ENCODE results near the gene PLCL2.

Gene PLCL2

DNA sequence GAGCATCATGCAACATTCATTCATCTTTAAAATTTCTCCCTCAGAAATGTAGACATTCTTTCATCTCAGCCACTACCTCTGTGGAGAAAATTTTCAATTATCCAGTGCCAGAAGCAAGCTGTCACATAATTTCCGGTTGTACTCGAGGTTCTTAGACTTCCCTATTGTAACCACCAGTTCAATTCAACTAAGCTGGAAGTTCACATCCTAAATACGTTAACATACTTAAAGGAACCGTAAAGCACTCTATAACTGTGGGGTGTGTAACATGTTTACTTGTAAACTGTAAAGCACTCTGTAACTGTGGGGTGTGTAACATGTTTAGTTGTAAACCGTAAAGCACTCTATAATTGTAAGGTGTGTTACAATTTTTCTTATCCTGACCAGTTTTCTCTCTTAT lies 150.3 kb downstream of the PLCL2 start:
- no peaks in the 10 kb centered on the region for H3K9me3 ChIP-seq (ENCODE audit: control insufficient read depth in 2 of 2, low read length in 2 of 2)
- H3K27me3 ChIP-seq (ENCODE audit: control insufficient read depth in 2 of 2, insufficient read depth in 2 of 2, low read length in 2 of 2), result no peaks in the 10 kb centered on the region
- peaks cover 0 to 8% of the 10 kb centered on the region in 2 donors for H3K4me1 ChIP-seq (ENCODE audit: control insufficient read depth in 2 of 2, insufficient read depth in 2 of 2, low read length in 2 of 2)
- H3K27ac ChIP-seq (ENCODE audit: low read depth in 2 of 2, low read length in 2 of 2), result peak overlapping the region; percentile 5 to 26
- no peak overlapping the region for H3K4me3 ChIP-seq (ENCODE audit: low read length in 2 of 2)
- H3K9ac ChIP-seq (ENCODE audit: low read depth in 1 of 2, low read length in 2 of 2), result no peak overlapping the region
- H3K36me3 ChIP-seq (ENCODE audit: control insufficient read depth in 2 of 2, insufficient read depth in 2 of 2, low read length in 2 of 2), result no peaks in the 10 kb centered on the region

DNA sequence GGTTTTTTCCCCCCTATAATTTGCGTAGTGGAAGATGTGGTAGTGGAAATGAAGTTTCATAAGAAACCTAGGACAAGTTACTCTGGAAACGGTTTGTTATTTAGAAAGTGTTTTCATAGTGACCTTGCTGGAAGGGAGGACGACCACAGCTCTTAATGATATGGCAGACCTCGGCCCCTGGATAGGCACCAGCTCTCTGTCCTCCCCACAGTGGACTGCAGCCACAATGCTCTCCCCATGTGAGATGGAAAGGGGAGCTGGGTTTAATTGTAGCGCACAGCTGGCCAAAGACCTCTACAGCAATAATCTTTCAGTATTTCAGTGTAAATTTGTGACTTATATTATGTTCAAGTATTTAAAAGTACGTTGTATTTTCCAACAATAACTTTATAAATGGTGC lies 151.2 kb downstream of the PLCL2 start:
- Histone ChIP-seq H3K4me1 (ENCODE audit: control insufficient read depth in 2 of 2, insufficient read depth in 2 of 2, low read length in 2 of 2) (peaks cover 0 to 12% of the 10 kb centered on the region in 2 donors), H3K27me3 (ENCODE audit: control insufficient read depth in 2 of 2, insufficient read depth in 2 of 2, low read length in 2 of 2) (no peaks in the 10 kb centered on the region), H3K9ac (ENCODE audit: low read depth in 1 of 2, low read length in 2 of 2) (no peak overlapping the region), H3K27ac (ENCODE audit: low read depth in 2 of 2, low read length in 2 of 2) (no peak overlapping the region), H3K4me3 (ENCODE audit: low read length in 2 of 2) (no peak overlapping the region), H3K9me3 (ENCODE audit: control insufficient read depth in 2 of 2, low read length in 2 of 2) (no peaks in the 10 kb centered on the region), H3K36me3 (ENCODE audit: control insufficient read depth in 2 of 2, insufficient read depth in 2 of 2, low read length in 2 of 2) (no peaks in the 10 kb centered on the region)

DNA sequence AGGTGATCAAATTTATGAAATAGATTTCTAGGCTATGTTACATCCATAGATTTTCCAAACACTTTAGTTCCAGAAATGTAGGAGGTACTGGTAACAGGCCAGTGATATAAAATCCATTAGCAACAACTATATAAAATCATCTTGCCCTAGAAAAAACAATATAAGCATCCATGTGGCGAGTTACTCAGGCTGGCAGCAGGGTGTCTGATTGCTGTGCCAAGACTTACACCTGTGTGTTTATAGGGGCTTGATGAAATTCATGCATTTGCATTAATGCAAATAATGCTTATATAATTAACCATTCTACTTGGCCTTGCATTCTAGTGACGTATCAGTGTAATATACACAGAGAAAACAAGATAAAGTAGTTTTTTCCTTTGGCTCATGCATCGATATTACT lies 153.4 kb downstream of the PLCL2 start:
- no peak overlapping the region for H3K9ac ChIP-seq (ENCODE audit: low read depth in 1 of 2, low read length in 2 of 2)
- no peak overlapping the region for H3K27ac ChIP-seq (ENCODE audit: low read depth in 2 of 2, low read length in 2 of 2)
- no peaks in the 10 kb centered on the region for H3K9me3 ChIP-seq (ENCODE audit: control insufficient read depth in 2 of 2, low read length in 2 of 2)
- H3K4me3 ChIP-seq (ENCODE audit: low read length in 2 of 2), result no peak overlapping the region
- no peaks in the 10 kb centered on the region for H3K27me3 ChIP-seq (ENCODE audit: control insufficient read depth in 2 of 2, insufficient read depth in 2 of 2, low read length in 2 of 2)
- H3K4me1 ChIP-seq (ENCODE audit: control insufficient read depth in 2 of 2, insufficient read depth in 2 of 2, low read length in 2 of 2), result peaks cover 0 to 12% of the 10 kb centered on the region in 2 donors
- H3K36me3 ChIP-seq (ENCODE audit: control insufficient read depth in 2 of 2, insufficient read depth in 2 of 2, low read length in 2 of 2), result no peaks in the 10 kb centered on the region

DNA sequence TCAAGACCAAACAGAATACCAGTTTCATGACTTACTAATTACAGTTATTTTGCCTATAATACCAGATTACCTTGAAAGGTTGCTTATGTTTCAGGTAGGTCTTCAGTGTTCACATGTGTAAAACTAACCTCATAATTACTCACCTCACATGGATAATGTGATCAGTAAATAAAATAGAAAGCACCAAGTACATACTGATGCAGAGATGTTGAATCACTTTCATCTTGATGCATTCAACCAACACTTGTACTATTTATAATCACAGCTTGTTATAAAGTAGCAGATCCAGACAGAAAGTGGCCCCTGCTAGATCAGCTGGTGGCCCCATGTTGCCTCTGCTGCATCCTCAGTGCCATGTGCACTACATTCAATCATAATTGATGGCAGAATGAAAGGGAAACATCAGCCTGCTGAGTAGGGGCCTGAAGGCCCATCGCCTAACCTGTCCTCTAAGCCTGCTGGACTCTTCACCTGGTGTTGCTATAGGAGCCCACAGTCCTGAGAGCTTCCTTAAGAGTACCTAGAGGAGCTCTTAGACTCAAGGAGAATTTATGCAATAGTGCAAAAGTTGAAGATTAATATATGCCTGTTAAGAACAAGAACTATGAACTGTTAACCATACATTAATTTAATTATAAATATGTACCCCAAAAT lies 154.3 kb downstream of the PLCL2 start:
- Histone ChIP-seq H3K4me1 (ENCODE audit: control insufficient read depth in 2 of 2, insufficient read depth in 2 of 2, low read length in 2 of 2) (peaks cover 0 to 12% of the 10 kb centered on the region in 2 donors), H3K27ac (ENCODE audit: low read depth in 2 of 2, low read length in 2 of 2) (peak overlapping the region in 1 of 2 donors; percentile 13), H3K36me3 (ENCODE audit: control insufficient read depth in 2 of 2, insufficient read depth in 2 of 2, low read length in 2 of 2) (no peaks in the 10 kb centered on the region), H3K9ac (ENCODE audit: low read depth in 1 of 2, low read length in 2 of 2) (no peak overlapping the region), H3K9me3 (ENCODE audit: control insufficient read depth in 2 of 2, low read length in 2 of 2) (no peaks in the 10 kb centered on the region), H3K27me3 (ENCODE audit: control insufficient read depth in 2 of 2, insufficient read depth in 2 of 2, low read length in 2 of 2) (no peaks in the 10 kb centered on the region), H3K4me3 (ENCODE audit: low read length in 2 of 2) (no peak overlapping the region)

DNA sequence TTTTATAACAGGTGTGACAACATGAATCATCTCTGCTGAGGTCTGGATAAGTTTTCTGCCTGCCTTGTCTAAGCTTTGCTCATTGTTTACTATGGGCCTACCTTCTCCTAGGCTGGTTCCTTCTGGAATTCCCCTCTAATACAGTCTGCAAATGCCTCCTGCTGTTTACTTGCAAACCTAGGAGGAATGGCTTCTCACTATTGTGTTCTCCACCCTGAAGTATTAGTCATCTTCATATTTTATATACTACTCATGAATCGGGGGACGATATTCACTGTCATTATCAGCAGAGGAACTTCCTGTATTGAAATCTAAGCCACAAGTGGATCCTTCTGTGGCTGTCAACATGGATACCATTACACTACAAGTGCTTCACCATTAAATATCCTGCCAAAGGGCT lies 154.8 kb downstream of the PLCL2 start:
- H3K9me3 ChIP-seq (ENCODE audit: control insufficient read depth in 2 of 2, low read length in 2 of 2), result no peaks in the 10 kb centered on the region
- H3K4me3 ChIP-seq (ENCODE audit: low read length in 2 of 2), result no peak overlapping the region
- no peaks in the 10 kb centered on the region for H3K27me3 ChIP-seq (ENCODE audit: control insufficient read depth in 2 of 2, insufficient read depth in 2 of 2, low read length in 2 of 2)
- H3K27ac ChIP-seq (ENCODE audit: low read depth in 2 of 2, low read length in 2 of 2), result no peak overlapping the region
- H3K4me1 ChIP-seq (ENCODE audit: control insufficient read depth in 2 of 2, insufficient read depth in 2 of 2, low read length in 2 of 2), result peaks cover 0 to 12% of the 10 kb centered on the region in 2 donors
- no peak overlapping the region for H3K9ac ChIP-seq (ENCODE audit: low read depth in 1 of 2, low read length in 2 of 2)
- H3K36me3 ChIP-seq (ENCODE audit: control insufficient read depth in 2 of 2, insufficient read depth in 2 of 2, low read length in 2 of 2), result no peaks in the 10 kb centered on the region

DNA sequence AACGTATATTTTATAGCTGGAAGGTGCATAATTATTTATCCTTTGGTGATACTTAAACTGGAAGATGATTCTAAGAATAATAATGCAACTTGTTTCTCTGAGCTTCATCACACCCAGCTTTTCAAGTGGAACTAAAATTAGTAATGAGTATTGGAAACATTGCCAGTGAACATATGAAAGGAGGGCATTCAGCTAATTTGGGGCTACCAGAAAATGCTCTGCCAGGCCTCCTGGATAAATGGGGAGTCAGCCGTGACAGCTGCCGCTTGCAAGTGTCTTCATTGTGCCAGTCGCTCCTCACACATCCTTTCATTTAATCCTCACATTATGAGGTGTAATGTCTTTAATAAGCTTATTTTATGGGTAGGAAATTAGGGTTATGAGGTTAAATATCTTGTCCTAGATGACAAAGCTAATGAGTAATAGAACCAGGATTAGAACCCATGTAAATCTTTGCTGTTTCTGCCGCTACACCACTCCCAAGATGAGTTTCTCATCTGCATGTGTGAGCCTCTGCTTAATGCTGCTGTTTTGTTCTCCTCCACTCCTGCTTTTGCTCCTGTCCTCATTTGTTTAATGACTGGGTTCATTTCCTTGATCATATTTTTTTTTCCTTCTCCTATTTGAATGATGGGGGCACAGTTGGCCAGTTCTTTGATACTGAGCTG lies 155.7 kb downstream of the PLCL2 start:
- Histone ChIP-seq H3K4me1 (ENCODE audit: control insufficient read depth in 2 of 2, insufficient read depth in 2 of 2, low read length in 2 of 2) (peaks cover 0 to 7% of the 10 kb centered on the region in 2 donors), H3K27ac (ENCODE audit: low read depth in 2 of 2, low read length in 2 of 2) (no peak overlapping the region)

DNA sequence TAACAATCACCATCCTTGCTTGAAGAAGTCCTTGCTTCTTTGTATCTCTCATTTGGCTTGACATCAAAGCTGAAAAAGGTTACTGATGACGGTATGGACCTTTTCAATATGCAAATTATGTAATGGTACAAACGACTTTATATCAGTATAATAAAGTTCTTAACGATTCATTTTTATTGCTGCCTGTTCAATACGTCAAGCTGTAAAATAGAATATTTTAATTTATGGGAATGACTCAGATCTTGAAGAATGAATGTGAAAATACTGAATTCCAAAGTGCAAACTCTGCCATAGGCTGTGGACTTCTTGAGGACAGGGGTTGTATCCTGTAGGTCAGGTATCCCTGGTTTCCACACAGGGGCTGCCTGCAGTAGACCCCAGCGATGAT lies 156.2 kb downstream of the PLCL2 start:
- Histone ChIP-seq H3K4me1 (ENCODE audit: control insufficient read depth in 2 of 2, insufficient read depth in 2 of 2, low read length in 2 of 2) (peaks cover 0 to 7% of the 10 kb centered on the region in 2 donors), H3K27ac (ENCODE audit: low read depth in 2 of 2, low read length in 2 of 2) (no peak overlapping the region), H3K9me3 (ENCODE audit: control insufficient read depth in 2 of 2, low read length in 2 of 2) (no peaks in the 10 kb centered on the region), H3K9ac (ENCODE audit: low read depth in 1 of 2, low read length in 2 of 2) (no peak overlapping the region), H3K27me3 (ENCODE audit: control insufficient read depth in 2 of 2, insufficient read depth in 2 of 2, low read length in 2 of 2) (no peaks in the 10 kb centered on the region), H3K36me3 (ENCODE audit: control insufficient read depth in 2 of 2, insufficient read depth in 2 of 2, low read length in 2 of 2) (peaks cover 6 to 7% of the 10 kb centered on the region in 2 donors), H3K4me3 (ENCODE audit: low read length in 2 of 2) (no peak overlapping the region)

More for the DNA sequence above, 155.7 kb downstream of the PLCL2 start:
- Histone ChIP-seq H3K4me3 (ENCODE audit: low read length in 2 of 2) (no peak overlapping the region), H3K27me3 (ENCODE audit: control insufficient read depth in 2 of 2, insufficient read depth in 2 of 2, low read length in 2 of 2) (no peaks in the 10 kb centered on the region), H3K9ac (ENCODE audit: low read depth in 1 of 2, low read length in 2 of 2) (no peak overlapping the region), H3K9me3 (ENCODE audit: control insufficient read depth in 2 of 2, low read length in 2 of 2) (no peaks in the 10 kb centered on the region), H3K36me3 (ENCODE audit: control insufficient read depth in 2 of 2, insufficient read depth in 2 of 2, low read length in 2 of 2) (peaks cover 2 to 6% of the 10 kb centered on the region in 2 donors)

DNA sequence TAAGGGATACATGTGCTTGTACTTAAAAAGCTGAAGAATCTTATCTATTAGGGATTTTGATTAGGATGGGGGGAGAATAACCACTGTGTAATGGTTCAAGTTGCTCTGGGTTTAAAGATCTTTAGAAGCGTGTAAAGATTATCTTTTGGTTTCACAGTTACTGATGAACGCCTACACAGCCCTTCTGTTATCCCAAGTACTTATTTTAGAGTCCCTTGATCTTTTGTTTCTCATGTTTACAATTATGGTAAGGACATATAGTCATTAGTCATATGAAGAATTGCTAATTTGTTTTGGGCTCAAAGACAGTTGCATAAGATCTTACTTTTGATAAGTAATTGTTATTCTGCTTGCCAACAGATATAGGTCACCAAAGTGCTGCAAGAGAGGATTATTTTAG lies 160.1 kb downstream of the PLCL2 start:
- Histone ChIP-seq H3K4me3 (ENCODE audit: low read length in 2 of 2) (no peak overlapping the region), H3K27ac (ENCODE audit: low read depth in 2 of 2, low read length in 2 of 2) (no peak overlapping the region), H3K9me3 (ENCODE audit: control insufficient read depth in 2 of 2, low read length in 2 of 2) (peaks cover 0 to 2% of the 10 kb centered on the region in 2 donors), H3K9ac (ENCODE audit: low read depth in 1 of 2, low read length in 2 of 2) (no peak overlapping the region), H3K36me3 (ENCODE audit: control insufficient read depth in 2 of 2, insufficient read depth in 2 of 2, low read length in 2 of 2) (peaks cover 11 to 12% of the 10 kb centered on the region in 2 donors), H3K4me1 (ENCODE audit: control insufficient read depth in 2 of 2, insufficient read depth in 2 of 2, low read length in 2 of 2) (peaks cover 0 to 4% of the 10 kb centered on the region in 2 donors), H3K27me3 (ENCODE audit: control insufficient read depth in 2 of 2, insufficient read depth in 2 of 2, low read length in 2 of 2) (no peaks in the 10 kb centered on the region)

DNA sequence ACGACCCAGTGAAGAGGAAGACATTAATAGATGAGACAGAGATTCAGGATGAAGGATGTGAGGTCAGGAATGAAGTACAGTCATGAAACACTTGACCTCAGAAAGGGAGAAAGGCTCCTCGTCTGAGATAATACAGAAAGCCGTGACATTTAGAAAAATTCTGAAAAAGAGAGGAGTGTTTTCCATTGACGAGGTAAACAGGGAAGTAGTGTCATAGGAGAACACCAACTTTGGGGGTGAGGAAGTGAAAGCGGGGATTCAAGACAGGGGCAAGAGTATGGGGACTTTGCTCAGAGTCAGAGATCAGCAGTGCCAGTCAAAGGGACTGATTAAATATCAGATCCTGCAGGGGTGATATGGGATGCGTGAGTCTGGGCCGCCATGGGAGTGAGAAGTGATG lies 160.9 kb downstream of the PLCL2 start:
- Histone ChIP-seq H3K9ac (ENCODE audit: low read depth in 1 of 2, low read length in 2 of 2) (no peak overlapping the region), H3K4me1 (ENCODE audit: control insufficient read depth in 2 of 2, insufficient read depth in 2 of 2, low read length in 2 of 2) (peaks cover 0 to 2% of the 10 kb centered on the region in 2 donors), H3K4me3 (ENCODE audit: low read length in 2 of 2) (no peak overlapping the region), H3K27me3 (ENCODE audit: control insufficient read depth in 2 of 2, insufficient read depth in 2 of 2, low read length in 2 of 2) (no peaks in the 10 kb centered on the region), H3K36me3 (ENCODE audit: control insufficient read depth in 2 of 2, insufficient read depth in 2 of 2, low read length in 2 of 2) (peaks cover 11 to 12% of the 10 kb centered on the region in 2 donors), H3K27ac (ENCODE audit: low read depth in 2 of 2, low read length in 2 of 2) (no peak overlapping the region), H3K9me3 (ENCODE audit: control insufficient read depth in 2 of 2, low read length in 2 of 2) (peaks cover 0 to 2% of the 10 kb centered on the region in 2 donors)

DNA sequence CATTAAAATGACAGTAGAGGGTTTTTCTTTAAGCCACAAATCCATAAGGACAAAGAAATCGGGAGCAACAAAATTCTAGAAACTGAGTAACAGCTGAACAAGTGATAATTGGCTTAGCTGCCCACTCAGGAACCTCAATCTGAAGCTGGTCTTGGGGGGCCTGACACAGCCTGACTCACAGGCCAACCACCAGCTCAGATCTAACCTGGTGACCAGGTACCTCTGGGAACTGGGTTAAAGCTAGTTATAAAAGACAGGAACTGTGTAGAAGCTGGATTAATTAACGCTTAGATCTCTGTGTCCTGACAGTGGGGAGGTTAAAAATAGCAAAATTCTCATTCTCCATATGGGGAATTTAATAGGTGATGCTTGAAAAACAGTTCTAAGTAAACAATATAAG lies 161.9 kb downstream of the PLCL2 start:
- H3K9me3 ChIP-seq (ENCODE audit: control insufficient read depth in 2 of 2, low read length in 2 of 2), result peaks cover 0 to 2% of the 10 kb centered on the region in 2 donors
- H3K27ac ChIP-seq (ENCODE audit: low read depth in 2 of 2, low read length in 2 of 2), result no peak overlapping the region
- H3K36me3 ChIP-seq (ENCODE audit: control insufficient read depth in 2 of 2, insufficient read depth in 2 of 2, low read length in 2 of 2), result peaks cover 11 to 12% of the 10 kb centered on the region in 2 donors
- H3K9ac ChIP-seq (ENCODE audit: low read depth in 1 of 2, low read length in 2 of 2), result no peak overlapping the region
- no peak overlapping the region for H3K4me3 ChIP-seq (ENCODE audit: low read length in 2 of 2)
- H3K4me1 ChIP-seq (ENCODE audit: control insufficient read depth in 2 of 2, insufficient read depth in 2 of 2, low read length in 2 of 2), result no peaks in the 10 kb centered on the region
- H3K27me3 ChIP-seq (ENCODE audit: control insufficient read depth in 2 of 2, insufficient read depth in 2 of 2, low read length in 2 of 2), result no peaks in the 10 kb centered on the region

All from mucosa of rectum (tissue), 2 donors.